LHCN-M2 (cell line): ENCODE measurements around the gene RASL11A. TPM values are rescaled to one million over a fixed set of nuclear protein-coding genes. Genes with fewer than 3 reads are reported as not detected.
A peak's percentile ranks its signal among the peaks of the same experiment; 100 is the strongest.
"Not testable (repeated sequence)": the region's sequence is repeated elsewhere in the genome, so short reads cannot be mapped to it uniquely, and the experiment has no call there.

Source experiments
- DNase-seq: peaks from one replicate; pipeline ENCODE4 v3.0.0-alpha.2; 2012; ENCODE audit warnings: low read depth
- total RNA-seq: library from RNA; depleted of rRNA; stranded (reverse); fragments of >200 nt; gene quantifications from 2 replicates; pipeline ENCODE4 v1.2.3, GENCODE V29; 2014; rRNA removed

The RASL11A gene
- total RNA-seq, 1 experiment from 2014 or later = 3.8 TPM

GRCh38 chr13:27300406-27300805 is 29.8 kb downstream of the RASL11A start:
- DNase-seq = not testable (repeated sequence)

GRCh38 chr13:27300941-27301586 is 30.4 kb downstream of the RASL11A start:
- DNase-seq = no peak

- no peak for DNase-seq
These were observed 32.1 kb downstream of the RASL11A start for GRCh38 chr13:27302643-27303262.

GRCh38 chr13:27304099-27304498 is 33.5 kb downstream of the RASL11A start:
- no peak for DNase-seq

DNA sequence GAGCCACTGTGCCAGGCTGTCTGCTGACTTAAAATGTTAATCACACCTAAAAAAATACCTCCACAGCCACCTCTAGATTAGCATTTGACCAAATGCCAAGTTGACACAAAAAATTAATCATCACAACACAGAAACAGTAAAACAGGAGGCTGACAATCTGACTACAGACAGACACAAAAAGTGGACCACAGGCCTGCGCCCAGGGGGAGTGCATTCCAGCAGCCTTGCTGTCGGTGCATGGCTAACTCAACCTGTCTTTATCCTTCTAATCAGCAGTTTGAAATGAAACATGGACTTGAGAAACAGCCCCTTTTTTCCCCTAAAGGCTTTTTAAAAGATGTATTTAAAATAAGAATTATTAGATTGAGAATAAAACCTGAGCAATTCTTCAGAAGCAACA is 34.0 kb downstream of the RASL11A start:
- DNase-seq = no peak

DNA sequence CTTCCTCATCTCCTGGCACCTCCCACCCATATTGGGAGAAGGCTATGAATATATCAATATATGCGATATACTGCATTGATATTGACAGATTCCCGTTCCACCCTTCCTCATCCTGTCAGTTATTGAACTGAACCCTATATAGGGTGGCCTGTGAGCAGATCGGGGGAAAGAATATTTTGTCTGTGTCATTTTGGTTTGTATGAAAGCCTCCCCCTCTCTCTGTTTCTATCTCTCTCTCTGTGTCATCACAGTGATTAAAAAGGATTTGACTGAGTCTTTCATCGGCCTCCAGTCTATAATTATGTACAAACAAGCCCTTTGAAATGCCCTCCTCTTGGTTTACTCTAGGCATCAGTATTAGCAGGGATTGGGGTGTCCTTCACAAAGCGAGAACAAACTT is 35.7 kb downstream of the RASL11A start:
- DNase-seq = no peak

GRCh38 chr13:27308941-27309340 is 38.3 kb downstream of the RASL11A start:
- no peak for DNase-seq

DNA sequence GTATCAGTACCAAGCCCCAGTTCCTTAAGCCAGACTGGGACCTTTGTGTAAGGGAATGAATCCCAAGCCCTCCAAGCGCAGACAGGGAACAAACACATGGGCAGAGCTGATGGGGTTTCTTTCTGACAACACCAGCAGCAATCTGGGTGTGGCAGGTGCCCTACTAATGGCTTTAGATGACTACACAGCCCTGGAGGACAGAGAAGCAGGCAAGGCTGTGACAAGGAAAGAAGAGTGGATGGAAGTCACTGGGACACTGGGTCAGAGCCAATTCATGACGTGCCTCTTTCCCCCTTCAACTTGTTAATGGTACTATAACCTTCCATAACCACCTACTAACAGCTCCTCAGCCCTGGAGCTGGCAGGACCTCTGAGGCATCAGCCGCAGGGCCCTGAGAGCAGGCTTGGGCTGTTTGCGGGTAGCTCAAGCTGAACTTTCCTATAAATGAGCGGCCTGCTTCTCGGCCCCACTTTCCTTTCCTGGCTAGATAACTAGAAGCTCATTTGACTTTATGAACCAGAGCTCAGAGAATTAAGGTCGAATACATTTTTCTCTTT is 38.9 kb downstream of the RASL11A start:
- no peak for DNase-seq

DNA sequence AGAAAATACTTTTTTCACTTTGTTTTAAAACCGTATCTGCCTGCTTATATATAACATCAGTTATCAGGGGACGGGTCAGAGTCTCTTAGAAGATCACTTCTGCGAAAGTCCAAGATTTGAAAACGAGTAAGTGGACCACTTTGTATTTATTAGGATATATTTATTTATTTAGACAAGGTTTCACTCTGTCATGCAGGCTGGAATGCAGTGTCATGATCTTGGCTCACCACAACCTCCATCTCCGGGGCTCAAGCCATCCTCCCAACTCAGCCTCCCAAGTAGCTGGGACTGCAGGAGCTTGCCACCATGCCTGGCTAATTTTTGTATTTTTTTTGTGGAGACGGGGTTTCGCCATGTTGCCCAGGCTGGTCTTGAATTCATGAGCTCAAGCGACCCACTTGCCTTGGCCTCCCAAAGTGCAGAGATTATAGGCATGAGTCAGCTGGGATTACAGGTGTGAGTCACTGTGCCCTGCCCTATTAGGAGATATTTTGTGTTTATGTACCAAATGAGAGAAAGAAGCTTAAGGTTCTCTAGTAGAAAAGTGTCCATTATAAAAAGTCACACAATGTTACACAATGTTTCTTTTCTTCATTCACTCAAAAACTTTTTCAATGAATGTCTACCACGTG is 39.5 kb downstream of the RASL11A start:
- DNase-seq = peak; percentile 36

- DNase-seq = no peak
These were observed 40.3 kb downstream of the RASL11A start for GRCh38 chr13:27310946-27311345.

- no peak for DNase-seq
These were observed 41.0 kb downstream of the RASL11A start for GRCh38 chr13:27311518-27312210.

- no peak for DNase-seq
These were observed 43.1 kb downstream of the RASL11A start for GRCh38 chr13:27313770-27314169.

GRCh38 chr13:27319404-27319803 is 48.8 kb downstream of the RASL11A start:
- no peak for DNase-seq

DNA sequence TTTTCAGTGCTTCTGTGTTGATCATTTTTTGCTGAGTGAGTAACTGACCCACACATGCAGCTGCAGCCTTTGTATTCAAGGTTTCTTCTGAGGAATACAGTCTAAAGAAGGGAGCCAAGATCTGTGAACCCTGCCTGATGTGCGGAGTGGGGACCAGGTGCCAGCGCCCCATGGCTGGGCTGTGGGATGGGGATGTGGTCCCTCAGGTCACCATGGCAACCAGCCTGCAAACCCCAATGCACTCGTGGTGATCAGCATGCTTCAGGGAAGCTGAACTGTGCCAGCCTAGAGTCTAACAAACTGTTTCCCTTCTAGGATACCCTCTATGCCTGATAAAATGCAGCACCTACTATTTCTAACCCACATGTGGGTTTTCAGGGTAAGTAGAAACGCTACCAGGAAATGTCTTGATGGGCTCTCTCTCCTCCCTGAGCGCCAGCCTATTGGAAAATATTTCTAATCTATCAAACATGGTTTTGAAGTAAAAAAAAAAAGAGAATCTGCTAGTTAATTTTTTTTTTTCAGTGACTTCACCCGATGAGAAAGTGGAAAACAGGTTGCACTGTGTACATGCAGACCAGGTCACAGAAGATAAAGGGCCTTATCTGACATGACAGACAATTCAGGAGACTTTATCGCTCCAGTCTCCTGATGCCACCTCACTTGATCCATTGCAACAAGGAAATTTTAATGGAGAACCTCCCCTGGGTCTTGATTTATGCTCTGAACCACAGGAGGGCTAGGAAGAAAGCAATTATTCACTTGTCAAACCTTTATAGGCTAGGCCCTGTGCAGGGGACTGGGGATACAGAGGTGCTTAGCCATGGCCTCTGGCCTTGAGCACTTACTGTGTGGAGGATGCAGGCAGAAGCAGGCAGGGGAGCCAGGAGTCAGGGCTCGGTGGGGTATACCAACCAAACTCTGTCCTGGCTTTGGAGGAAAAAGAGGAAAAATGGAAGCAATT is 51.1 kb downstream of the RASL11A start:
- DNase-seq = no peak

DNA sequence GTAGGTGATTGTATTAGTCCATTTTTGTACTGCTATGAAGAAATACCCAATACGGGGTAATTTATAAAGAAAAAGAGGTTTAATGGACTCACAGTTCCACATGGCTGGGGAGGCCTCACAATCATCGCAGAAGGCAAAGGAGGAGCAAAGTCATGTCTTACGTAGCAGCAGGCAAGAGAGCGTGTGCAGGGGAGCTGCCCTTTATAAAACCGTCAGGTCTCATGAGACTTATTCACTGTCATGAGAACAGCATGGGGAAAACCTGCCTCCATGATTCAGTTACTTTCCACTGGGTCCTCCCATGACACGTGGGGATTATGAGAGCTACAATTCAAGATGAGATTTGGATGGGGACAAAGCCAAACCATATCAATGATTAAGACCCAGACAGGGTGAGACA is 51.8 kb downstream of the RASL11A start:
- DNase-seq = not testable (repeated sequence)

Other genes starting within 250 kb of the RASL11A start
- gene USP12, start 99.0 kb upstream of the RASL11A start, total RNA-seq = 20.6 and 26.8 TPM in 2 replicates
- 756 and 812 TPM in 2 replicates for gene RPL21, start 19.3 kb upstream of the RASL11A start, total RNA-seq
- gene GTF3A, start 153.8 kb downstream of the RASL11A start, total RNA-seq = 188 and 197 TPM in 2 replicates
- gene MTIF3, start 179.7 kb downstream of the RASL11A start, total RNA-seq = 30.8 and 45.4 TPM in 2 replicates